ENCODE measurements around the gene ENO2. TPM values are rescaled to one million over a fixed set of nuclear protein-coding genes. Genes with fewer than 3 reads are reported as not detected.

Gene ENO2
- total RNA-seq, 1 experiment from 2014 or later: 30.2 TPM

GRCh38 chr12:6953442-6954315, 39.3 kb downstream of the ENO2 start:
- no peaks in the 10 kb centered on the region for H3K27me3 ChIP-seq (ENCODE audit: low read length)
- H3K9ac ChIP-seq (ENCODE audit: low read length): no peak overlapping the region
- BruUV-seq (replicated peaks): no TSS peak
- ATAC-seq (no peak), DNase-seq (no peak)
- no peaks in the 10 kb centered on the region for H4K20me1 ChIP-seq (ENCODE audit: low read length)
- H3K9me3 ChIP-seq (ENCODE audit: low read length): no peaks in the 10 kb centered on the region
- intact Hi-C loops (cut with micrococcal nuclease): no loop called here
- no peaks in the 10 kb centered on the region for H3K9me2 ChIP-seq (replicated peaks; ENCODE audit: low read length)
- H3K4me3 ChIP-seq (ENCODE audit: low read length): no peak overlapping the region
- POLR2A ChIA-PET (ENCODE audit: unreplicated experiment): no interaction called here
- no peak overlapping the region for H3K4me2 ChIP-seq (ENCODE audit: low read length)
- no peaks in the 10 kb centered on the region for H3K36me3 ChIP-seq (ENCODE audit: low read depth, low read length)
- no peaks in the 10 kb centered on the region for H3F3A ChIP-seq (ENCODE audit: low read length, unreplicated experiment)
- no peaks in the 10 kb centered on the region for H3K4me1 ChIP-seq (ENCODE audit: insufficient read depth, low read length)
- H3K27ac ChIP-seq (ENCODE audit: low read length): no peak overlapping the region
- TF ChIP-seq EZH2phosphoT487 (IDR thresholded peaks at IDR 0.05; ENCODE audit: borderline replicate concordance, low read length) (no peak), EZH2 (IDR thresholded peaks at IDR 0.05; ENCODE audit: low read length, unreplicated experiment) (no peak), CTCF (conservative IDR thresholded peaks at IDR 0.05; ENCODE audit: low read depth, low read length) (no peak)
- CTCF ChIA-PET: no interaction called here
- no peak overlapping the region for H2AFZ ChIP-seq (ENCODE audit: low read length)
- H3K79me2 ChIP-seq (ENCODE audit: low read length): no peaks in the 10 kb centered on the region

GRCh38 chr12:6954316-6955107, 40.1 kb downstream of the ENO2 start:
- H3K9ac ChIP-seq (ENCODE audit: low read length): no peak overlapping the region
- CTCF ChIA-PET: no interaction called here
- H3K4me3 ChIP-seq (ENCODE audit: low read length): no peak overlapping the region
- TF ChIP-seq CTCF (conservative IDR thresholded peaks at IDR 0.05; ENCODE audit: low read depth, low read length) (no peak), EZH2phosphoT487 (IDR thresholded peaks at IDR 0.05; ENCODE audit: borderline replicate concordance, low read length) (no peak), EZH2 (IDR thresholded peaks at IDR 0.05; ENCODE audit: low read length, unreplicated experiment) (no peak)
- intact Hi-C loops (cut with micrococcal nuclease): no loop called here
- no peaks in the 10 kb centered on the region for H3K79me2 ChIP-seq (ENCODE audit: low read length)
- no peak for DNase-seq
- POLR2A ChIA-PET (ENCODE audit: unreplicated experiment): no interaction called here
- H3K9me2 ChIP-seq (replicated peaks; ENCODE audit: low read length): no peaks in the 10 kb centered on the region
- no peak overlapping the region for H2AFZ ChIP-seq (ENCODE audit: low read length)
- H3K27me3 ChIP-seq (ENCODE audit: low read length): no peaks in the 10 kb centered on the region
- no peaks in the 10 kb centered on the region for H3F3A ChIP-seq (ENCODE audit: low read length, unreplicated experiment)
- H3K36me3 ChIP-seq (ENCODE audit: low read depth, low read length): no peaks in the 10 kb centered on the region
- no peaks in the 10 kb centered on the region for H3K9me3 ChIP-seq (ENCODE audit: low read length)
- H3K4me2 ChIP-seq (ENCODE audit: low read length): no peak overlapping the region
- H3K27ac ChIP-seq (ENCODE audit: low read length): no peak overlapping the region
- H4K20me1 ChIP-seq (ENCODE audit: low read length): no peaks in the 10 kb centered on the region
- ATAC-seq: no peak
- no TSS peak for BruUV-seq (replicated peaks)
- no peaks in the 10 kb centered on the region for H3K4me1 ChIP-seq (ENCODE audit: insufficient read depth, low read length)
